AG04449 (cell line): Measurements from ENCODE around the gene SON.
"Not testable (repeated sequence)": the region's sequence is repeated elsewhere in the genome, so short reads cannot be mapped to it uniquely, and the experiment has no call there.

Experiments
- CTCF ChIA-PET: fragments of 350-600 bp; formaldehyde crosslinking; extraction: SDS; loops from one replicate; lab custom pipeline; 2021; ENCODE audit warnings: antibody characterized with exemption; lab: Yijun Ruan, JAX
- POLR2A ChIA-PET: fragments of 400-600, 350-600 bp; formaldehyde crosslinking; extraction: SDS; loops from one replicate; lab custom pipeline; 2020; ENCODE audit warnings: antibody characterized with exemption, inconsistent platforms; lab: Yijun Ruan, JAX
- DNase-seq: peaks from one replicate; pipeline ENCODE4 v3.0.0-alpha.2; 2010; ENCODE audit warnings: low read depth, low spot score
- H3K4me3 ChIP-seq: 2 replicates; pipeline ENCODE4 v1.5.1; 2011; ENCODE audit warnings: low read depth, mild to moderate bottlenecking, control low read depth, low read length
- CTCF ChIP-seq: IDR thresholded peaks from one replicate; pipeline ENCODE4 v1.5.1; 2011; ENCODE audit warnings: mild to moderate bottlenecking, moderate library complexity, low read length, control low read depth, inconsistent platforms; ENCODE audit not compliant: insufficient read depth; ENCODE audit errors: missing control alignments

SON gene

GRCh38 chr21:33562389-33562788 lies 19.6 kb downstream of the SON start:
- no peak for TF ChIP-seq CTCF
- DNase-seq = no peak
- ChIA-PET CTCF (interaction anchor here (1.0 to 2.8 kb wide), 2 partner anchors 10 to 43 kb away, joined by 3 to 8 read pairs; no protein-coding TSS in a partner anchor), POLR2A (no interaction called here)
- no peak overlapping the region for H3K4me3 ChIP-seq

GRCh38 chr21:33566514-33566913 lies 23.7 kb downstream of the SON start:
- POLR2A ChIA-PET = no interaction called here
- H3K4me3 ChIP-seq = no peak overlapping the region
- no peak for TF ChIP-seq CTCF
- CTCF ChIA-PET = interaction anchor here (1.2 to 4.1 kb wide), 2 partner anchors 36 to 40 kb away, joined by 3 to 21 read pairs; no protein-coding TSS in a partner anchor
- no peak for DNase-seq

DNA sequence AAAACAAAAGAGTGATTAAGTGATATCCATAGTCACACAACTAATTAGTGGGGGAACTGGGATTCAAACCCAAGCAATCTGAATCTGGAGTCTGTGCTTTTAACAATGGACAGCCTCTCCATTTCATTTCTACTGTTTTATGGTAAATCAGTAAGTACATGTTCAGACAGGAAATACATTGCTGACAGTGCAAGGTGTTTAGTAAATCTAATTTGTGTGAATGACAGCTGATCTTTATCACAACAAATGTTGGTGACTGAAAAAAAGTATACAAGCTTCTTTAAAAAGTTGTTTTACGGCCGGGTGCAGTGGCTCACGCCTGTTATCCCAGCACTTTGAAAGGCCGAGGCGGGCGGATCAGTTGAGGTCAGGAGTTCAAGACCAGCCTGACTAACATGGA lies 25.1 kb downstream of the SON start:
- no peak overlapping the region for H3K4me3 ChIP-seq
- CTCF ChIA-PET = interaction anchor here (4.1 kb wide), 1 partner anchor 38 kb away, joined by 21 read pairs; no protein-coding TSS in a partner anchor
- no peak for TF ChIP-seq CTCF
- POLR2A ChIA-PET = no interaction called here
- no peak for DNase-seq

DNA sequence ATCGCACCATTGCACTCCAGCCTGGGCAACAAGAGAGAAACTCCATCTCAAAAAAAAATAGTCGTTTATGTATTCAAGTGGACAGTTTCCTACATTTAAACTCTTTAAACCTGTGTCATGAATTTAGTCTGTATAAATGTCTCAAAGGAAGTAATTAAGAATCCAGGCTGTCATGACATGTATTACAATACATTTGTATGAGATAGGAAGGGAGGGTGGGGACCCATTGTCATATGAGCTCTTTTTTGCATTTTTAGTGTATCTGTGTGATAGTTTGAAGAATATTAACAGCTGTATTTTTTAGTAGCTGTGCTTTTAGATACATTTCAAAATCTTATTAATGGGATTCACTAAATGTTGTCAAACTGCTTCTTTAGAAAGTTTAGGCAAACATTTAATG lies 25.6 kb downstream of the SON start:
- no peak for TF ChIP-seq CTCF
- ChIA-PET POLR2A (no interaction called here), CTCF (interaction anchor here (4.1 kb wide), 1 partner anchor 38 kb away, joined by 21 read pairs; no protein-coding TSS in a partner anchor)
- no peak overlapping the region for H3K4me3 ChIP-seq
- DNase-seq = no peak

DNA sequence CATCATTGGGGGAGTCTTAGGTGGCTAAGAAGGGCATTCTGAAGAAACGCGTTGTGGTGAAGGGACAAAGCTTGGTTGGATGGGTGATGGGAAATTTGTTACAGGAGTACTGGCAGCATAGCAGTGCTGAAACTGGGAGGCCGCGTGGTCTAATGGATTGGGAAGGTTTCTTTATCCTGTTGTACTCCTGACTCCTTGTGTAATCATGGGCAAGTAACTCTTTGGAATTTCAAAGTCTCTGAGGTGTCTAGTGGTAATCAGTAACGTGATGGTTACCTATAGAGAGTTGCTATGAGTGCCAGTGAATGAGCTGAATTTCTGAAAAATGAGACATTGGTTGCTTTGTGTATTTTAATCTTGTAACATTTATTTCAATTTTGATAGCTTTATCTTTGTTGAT lies 27.2 kb downstream of the SON start:
- H3K4me3 ChIP-seq = no peak overlapping the region
- POLR2A ChIA-PET = interaction anchor here (0.6 to 0.8 kb wide), 2 partner anchors 18 to 41 kb away, joined by 3 read pairs; no protein-coding TSS in a partner anchor
- CTCF ChIA-PET = interaction anchor here (1.4 to 1.5 kb wide), 2 partner anchors 13 to 36 kb away, joined by 5 to 7 read pairs; no protein-coding TSS in a partner anchor
- no peak for TF ChIP-seq CTCF
- DNase-seq = no peak

GRCh38 chr21:33572350-33572749 lies 29.5 kb downstream of the SON start:
- no peak overlapping the region for H3K4me3 ChIP-seq
- no peak for TF ChIP-seq CTCF
- no peak for DNase-seq
- CTCF ChIA-PET = interaction anchor here (1.2 to 3.6 kb wide), 2 partner anchors 10 to 34 kb away, joined by 3 to 23 read pairs; no protein-coding TSS in a partner anchor
- POLR2A ChIA-PET = no interaction called here

GRCh38 chr21:33576741-33577141 lies 33.9 kb downstream of the SON start:
- POLR2A ChIA-PET, H3K4me3 ChIP-seq, DNase-seq: not testable (repeated sequence)
- CTCF ChIA-PET = interaction anchor here (3.3 kb wide), 1 partner anchor 29 kb away, joined by 19 read pairs; no protein-coding TSS in a partner anchor
